Measurements from ENCODE around the gene GDE1. TPM values are rescaled to one million over a fixed set of nuclear protein-coding genes. Genes with fewer than 3 reads are reported as not detected.

Gene GDE1
- total RNA-seq, 4 donors from 2014 or later = 39.6 to 82.8 (median 59.4) TPM

GRCh38 chr16:19522397-19522732, 467 bp upstream of the GDE1 start:
- DNase-seq = no peak
- Histone ChIP-seq H3K27me3 (no peaks in the 10 kb centered on the region), H3K9me3 (no peaks in the 10 kb centered on the region), H3K4me3 (peak overlapping the region in 3 of 4 donors; percentile 75 to 90 (median 77)), H3K4me1 (peaks cover 0 to 56% (median 4%) of the 10 kb centered on the region in 4 donors), H3K36me3 (no peaks in the 10 kb centered on the region), H3K27ac (peak overlapping the region; percentile 86 to 93 (median 86))
- TF ChIP-seq POLR2A (IDR thresholded peaks at IDR 0.05) (no peak), CTCF (IDR thresholded peaks at IDR 0.05) (no peak)

DNA sequence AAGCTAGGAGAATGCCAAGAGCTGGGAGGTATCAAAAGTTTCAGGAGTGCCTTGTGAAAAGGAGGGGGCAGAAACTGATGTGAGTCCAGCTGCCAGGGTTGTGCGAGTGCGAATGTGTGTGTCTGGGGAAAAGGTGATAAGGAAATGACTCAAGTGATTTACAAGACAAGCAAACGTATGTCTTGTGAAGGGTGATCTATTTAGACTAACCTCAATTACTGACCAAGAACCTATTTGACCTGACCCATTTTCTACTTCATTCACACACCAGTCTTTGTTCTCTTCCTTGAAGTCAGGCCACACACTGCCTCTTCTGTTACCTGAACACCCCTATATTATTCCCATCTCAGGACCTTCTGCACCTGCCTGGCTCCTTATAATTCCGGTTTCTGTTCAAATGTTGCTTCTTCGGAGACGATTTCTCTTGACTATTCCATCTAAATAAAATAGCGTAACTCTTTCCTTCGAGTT, 1.0 kb downstream of the GDE1 start:
- peaks cover 0 to 10% (median 0%) of the 10 kb centered on the region in 3 donors for H3K36me3 ChIP-seq
- H3K4me1 ChIP-seq = peaks cover 3 to 65% (median 6%) of the 10 kb centered on the region in 4 donors
- peak in 2 of 3 donors; percentile 58 to 69 for DNase-seq
- peak overlapping the region; percentile 75 to 90 (median 81) for H3K4me3 ChIP-seq
- TF ChIP-seq CTCF (IDR thresholded peaks at IDR 0.05) (no peak), POLR2A (IDR thresholded peaks at IDR 0.05) (peak in 1 of 2 donors; percentile 60)
- H3K27me3 ChIP-seq = no peaks in the 10 kb centered on the region
- no peaks in the 10 kb centered on the region for H3K9me3 ChIP-seq
- peak overlapping the region; percentile 86 to 93 (median 86) for H3K27ac ChIP-seq

- no peaks in the 10 kb centered on the region for H3K9me3 ChIP-seq
- no peaks in the 10 kb centered on the region for H3K27me3 ChIP-seq
- H3K4me3 ChIP-seq = no peak overlapping the region
- H3K27ac ChIP-seq = no peak overlapping the region
- TF ChIP-seq POLR2A (IDR thresholded peaks at IDR 0.05) (no peak), CTCF (IDR thresholded peaks at IDR 0.05) (no peak)
- DNase-seq = no peak
- peaks cover 3 to 64% (median 6%) of the 10 kb centered on the region in 4 donors for H3K4me1 ChIP-seq
- peaks cover 0 to 10% (median 0%) of the 10 kb centered on the region in 3 donors for H3K36me3 ChIP-seq
These were observed 3.5 kb downstream of the GDE1 start for GRCh38 chr16:19518388-19518787.

DNA sequence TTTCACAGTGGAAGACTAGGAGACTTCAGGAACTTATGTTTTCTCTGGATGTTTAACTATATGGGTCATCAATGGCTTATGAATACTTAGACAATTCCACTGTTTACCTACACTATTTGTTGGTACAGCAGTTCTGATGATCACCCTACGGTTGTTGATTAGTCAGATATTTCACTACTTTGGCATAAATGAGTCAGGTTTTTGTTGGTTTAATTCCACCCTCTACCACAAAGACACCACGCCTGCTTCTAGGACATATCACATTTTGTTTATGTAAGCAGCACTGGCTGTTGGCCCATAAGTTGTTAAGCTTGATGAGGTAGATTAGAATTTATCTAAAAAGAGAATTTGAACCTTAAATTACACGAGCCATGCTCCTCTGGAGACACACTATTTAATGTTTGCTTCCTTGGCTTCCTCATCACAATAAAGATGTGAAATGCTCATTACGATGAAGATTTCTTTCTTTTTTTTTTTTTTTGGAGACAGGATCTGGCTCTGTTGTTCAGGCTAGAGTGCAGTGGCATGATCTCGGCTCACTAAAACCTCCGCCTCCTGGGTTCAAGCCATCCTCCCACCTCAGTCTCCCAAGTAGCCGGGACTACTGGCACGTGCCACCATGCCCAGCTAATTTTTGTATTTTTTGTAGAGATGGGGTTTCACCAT, 4.3 kb downstream of the GDE1 start:
- H3K9me3 ChIP-seq = no peaks in the 10 kb centered on the region
- H3K4me3 ChIP-seq = no peak overlapping the region
- TF ChIP-seq POLR2A (IDR thresholded peaks at IDR 0.05) = no peak
- TF ChIP-seq CTCF (IDR thresholded peaks at IDR 0.05) = no peak
- H3K27ac ChIP-seq = peak overlapping the region in 2 of 4 donors; percentile 19 to 80
- DNase-seq = no peak
- peaks cover 0 to 10% (median 0%) of the 10 kb centered on the region in 3 donors for H3K36me3 ChIP-seq
- H3K4me1 ChIP-seq = peaks cover 3 to 60% (median 6%) of the 10 kb centered on the region in 4 donors
- no peaks in the 10 kb centered on the region for H3K27me3 ChIP-seq

DNA sequence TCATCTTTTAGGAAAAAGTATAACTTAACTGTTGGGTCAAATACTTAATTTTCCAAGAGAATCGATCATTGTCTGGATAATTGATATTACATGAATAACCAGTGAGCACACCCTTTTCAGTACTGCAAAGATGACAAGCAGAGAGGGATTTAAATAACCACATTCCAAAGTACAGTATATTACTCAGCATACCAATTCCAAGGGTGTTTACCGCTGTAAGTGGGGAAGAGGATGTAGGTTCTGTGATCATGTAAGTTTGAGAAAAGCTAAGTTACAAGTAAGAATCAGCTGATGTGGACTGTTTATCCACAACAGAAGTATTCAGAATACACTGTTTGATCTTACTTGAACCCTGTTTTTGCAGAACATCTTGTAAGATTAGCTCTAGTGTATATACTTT, 6.1 kb downstream of the GDE1 start:
- Histone ChIP-seq H3K36me3 (peaks cover 0 to 10% (median 0%) of the 10 kb centered on the region in 3 donors), H3K9me3 (no peaks in the 10 kb centered on the region), H3K4me1 (peaks cover 0 to 51% (median 4%) of the 10 kb centered on the region in 4 donors), H3K27ac (peak overlapping the region in 3 of 4 donors; percentile 4 to 80 (median 47)), H3K4me3 (no peak overlapping the region), H3K27me3 (no peaks in the 10 kb centered on the region)
- DNase-seq = no peak
- TF ChIP-seq CTCF (IDR thresholded peaks at IDR 0.05) (no peak), POLR2A (IDR thresholded peaks at IDR 0.05) (no peak)
